Heart left ventricle (tissue), 13 donors: Measurements from ENCODE around the gene IFIH1.

Experiments used
- POLR2A ChIP-seq, 2 donors: fragments of 450-650 bp; IDR thresholded peaks; one replicate each; pipeline ENCODE4 v1.6.1; 2017; ENCODE audit warnings: antibody characterized with exemption in 2 of 2, mild to moderate bottlenecking in 2 of 2, moderate library complexity in 2 of 2
- TF ChIP-seq, protein P1 (sequence below), 12 donors: fragments of 200-600 bp; sonication (generic) in 4 of 12; IDR thresholded peaks; one replicate each; pipeline versions ENCODE4 v1.5.0 to v1.8.0; 2018 to 2022; ENCODE audit warnings: antibody characterized with exemption in 12 of 12, mild to moderate bottlenecking in 5 of 12
- donor health status: ischemic (EF 13 %, LVEDD 7.1; RV severe dilation, severe dysfunction).
- donor health status: DM: no; HTN: yes; CAD: no.
- donor health status: DM: no; HTN: no; CAD: no.
- donor health status: ischemic (EF 25% LVEDD 6.9; RV normal size, moderate dysfunction).
- donor health status: ischemic (EF 25% LVEDD 5.7; RV mildly dilated, moderate dysfunction).
- donor health status: ischemic (EF 35%, LVEDD 5.7; RV mildly dilated, moderate dysfunction).
- donor health status: nonischemic (EF 11% LVEDD 7.7; RV severe dilation, severe dysfunction).
- donor health status: DM: yes; HTN: yes; CAD: no.
- donor health status: PGD.
- donor health status: ischemic (EF 29% LVEDD 5.4; RV normal size, mild dysfunction).
- donor health status: nonischemic (EF 23%, LVEDD 6.1; RV moderate dilation, normal function).

DNA sequence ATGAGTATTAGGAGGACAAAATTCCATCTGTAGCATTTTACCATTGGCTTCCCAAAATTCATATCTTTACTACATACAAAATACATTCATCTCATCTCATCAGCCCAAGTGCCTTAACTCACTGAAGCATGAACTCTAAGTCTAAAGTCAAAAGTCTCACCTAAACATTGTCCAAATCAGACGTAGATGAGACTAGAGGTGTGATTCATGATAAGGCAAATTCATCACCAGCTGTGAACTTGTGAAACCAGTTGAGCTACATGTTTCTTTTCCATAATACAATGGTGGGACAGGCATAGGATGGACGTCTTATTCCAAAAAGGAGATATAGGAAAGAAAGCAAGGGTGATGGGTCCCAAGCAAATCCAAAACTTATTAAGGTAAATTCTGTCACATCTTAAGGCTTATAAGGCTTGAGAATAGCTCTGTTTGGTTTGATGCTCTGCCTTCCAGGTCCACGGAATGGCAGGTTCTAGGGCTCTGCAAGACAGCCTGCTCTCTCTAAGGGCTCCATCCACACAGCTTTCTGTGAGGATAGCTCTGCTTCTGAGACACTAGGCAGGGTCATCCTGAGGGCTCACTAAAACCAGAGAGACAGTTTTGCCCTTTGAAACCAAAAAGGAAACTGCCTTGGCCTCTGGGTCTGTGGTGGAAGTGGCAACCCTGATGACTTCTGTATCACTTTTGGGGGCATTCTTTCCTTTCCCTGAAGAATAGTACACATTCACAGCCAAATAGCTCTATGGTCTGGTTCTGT is 9.6 kb downstream of the IFIH1 start:
- TF ChIP-seq POLR2A (IDR thresholded peaks at IDR 0.05): no peak
- TF ChIP-seq, protein P1, sequence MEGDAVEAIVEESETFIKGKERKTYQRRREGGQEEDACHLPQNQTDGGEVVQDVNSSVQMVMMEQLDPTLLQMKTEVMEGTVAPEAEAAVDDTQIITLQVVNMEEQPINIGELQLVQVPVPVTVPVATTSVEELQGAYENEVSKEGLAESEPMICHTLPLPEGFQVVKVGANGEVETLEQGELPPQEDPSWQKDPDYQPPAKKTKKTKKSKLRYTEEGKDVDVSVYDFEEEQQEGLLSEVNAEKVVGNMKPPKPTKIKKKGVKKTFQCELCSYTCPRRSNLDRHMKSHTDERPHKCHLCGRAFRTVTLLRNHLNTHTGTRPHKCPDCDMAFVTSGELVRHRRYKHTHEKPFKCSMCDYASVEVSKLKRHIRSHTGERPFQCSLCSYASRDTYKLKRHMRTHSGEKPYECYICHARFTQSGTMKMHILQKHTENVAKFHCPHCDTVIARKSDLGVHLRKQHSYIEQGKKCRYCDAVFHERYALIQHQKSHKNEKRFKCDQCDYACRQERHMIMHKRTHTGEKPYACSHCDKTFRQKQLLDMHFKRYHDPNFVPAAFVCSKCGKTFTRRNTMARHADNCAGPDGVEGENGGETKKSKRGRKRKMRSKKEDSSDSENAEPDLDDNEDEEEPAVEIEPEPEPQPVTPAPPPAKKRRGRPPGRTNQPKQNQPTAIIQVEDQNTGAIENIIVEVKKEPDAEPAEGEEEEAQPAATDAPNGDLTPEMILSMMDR (IDR thresholded peaks at IDR 0.05): no peak
